GM19397 (cell line): ENCODE data around the gene MED12L.

Experiments
- ATAC-seq: cut with Tn5 transposase; IDR thresholded peaks from one replicate; pipeline ENCODE4 v1.9.1; 2021; ENCODE audit warnings: mild to moderate bottlenecking, moderate library complexity; ENCODE audit not compliant: unreplicated experiment

The MED12L gene

DNA sequence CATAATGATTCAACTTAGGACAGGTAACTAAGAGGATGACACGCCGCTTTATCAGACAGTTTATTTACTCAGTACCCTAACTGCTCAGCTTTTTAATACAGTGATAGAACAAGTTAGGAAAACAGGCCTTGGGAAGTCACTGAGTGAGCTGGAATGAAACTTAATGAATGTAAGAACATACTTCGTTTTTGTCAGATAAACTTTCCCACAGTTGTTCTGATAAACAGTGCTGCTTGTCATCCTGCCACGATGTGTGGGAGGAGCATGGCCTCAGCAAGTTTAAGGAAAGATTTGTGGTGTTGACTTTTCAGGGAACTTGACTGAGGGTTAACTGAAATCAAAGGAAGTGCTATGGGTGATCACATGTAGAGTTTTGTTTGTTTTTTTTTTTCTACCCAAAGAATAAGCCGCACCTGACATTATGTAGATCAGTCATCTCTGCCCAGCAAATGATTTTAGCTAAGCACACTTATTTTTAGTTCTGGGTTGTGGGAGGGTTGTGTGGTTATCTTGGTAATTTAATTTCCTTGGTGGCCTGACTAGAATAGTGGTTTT, 198.5 kb downstream of the MED12L start:
- ATAC-seq, result no peak

DNA sequence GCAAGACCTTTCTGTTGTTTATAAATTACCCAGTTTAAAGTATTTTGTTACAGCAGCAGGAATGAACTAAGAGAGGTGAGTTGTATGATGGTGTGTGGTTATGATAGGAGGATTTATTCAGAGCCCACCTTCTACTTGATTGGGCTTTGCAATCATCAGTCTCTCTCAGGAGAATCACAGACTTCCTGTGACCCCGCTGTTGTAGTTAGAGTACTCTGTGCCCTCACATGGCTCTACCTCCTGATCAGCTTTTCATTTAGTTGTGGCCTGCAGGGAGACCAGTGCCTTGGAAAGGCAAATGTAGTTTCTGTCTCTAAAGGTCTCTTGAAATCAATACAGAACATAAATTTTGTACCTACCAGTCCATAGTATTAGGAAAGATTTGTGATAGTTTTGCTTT, 200.5 kb downstream of the MED12L start:
- ATAC-seq, result no peak

DNA sequence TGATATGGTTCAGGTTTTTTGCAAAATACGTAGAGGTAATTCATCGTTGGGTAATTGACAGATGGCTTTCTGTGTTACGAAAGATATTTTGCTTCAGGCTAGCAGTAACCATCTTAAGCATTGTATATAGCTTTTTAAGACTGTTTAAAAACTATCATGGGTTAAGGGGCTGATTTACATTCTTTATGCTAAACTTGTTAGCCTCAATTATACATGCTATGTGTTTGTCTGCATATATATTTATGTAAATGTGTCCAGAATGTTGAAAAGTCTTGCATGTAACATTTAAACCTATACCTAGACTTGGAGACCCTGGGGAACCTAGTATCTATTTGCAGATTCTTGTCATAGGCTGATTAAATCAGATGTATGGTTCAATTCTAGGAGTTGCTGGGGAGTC, 204.0 kb downstream of the MED12L start:
- ATAC-seq, result no peak

DNA sequence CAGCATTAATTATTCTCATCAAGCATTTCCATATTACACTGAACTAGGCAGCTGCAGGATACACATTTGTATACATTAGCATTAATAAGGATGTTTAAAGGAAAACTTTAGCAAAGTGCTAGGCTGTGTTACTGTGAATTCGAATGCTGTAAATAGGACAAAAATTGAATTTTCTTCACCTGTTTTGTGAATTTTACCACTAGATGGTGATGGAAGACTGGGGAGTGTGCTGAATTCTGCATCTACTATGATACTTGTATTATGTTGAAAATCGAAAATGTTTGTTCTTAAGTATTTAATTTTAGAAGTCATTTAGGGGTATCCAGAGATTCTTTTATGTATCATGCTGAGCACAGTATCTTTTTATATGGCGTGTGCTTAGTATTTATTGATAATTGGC, 205.2 kb downstream of the MED12L start:
- ATAC-seq, result no peak

- ATAC-seq, result no peak
Measured at GRCh38 chr3:151293127-151293526, 207.7 kb downstream of the MED12L start.

DNA sequence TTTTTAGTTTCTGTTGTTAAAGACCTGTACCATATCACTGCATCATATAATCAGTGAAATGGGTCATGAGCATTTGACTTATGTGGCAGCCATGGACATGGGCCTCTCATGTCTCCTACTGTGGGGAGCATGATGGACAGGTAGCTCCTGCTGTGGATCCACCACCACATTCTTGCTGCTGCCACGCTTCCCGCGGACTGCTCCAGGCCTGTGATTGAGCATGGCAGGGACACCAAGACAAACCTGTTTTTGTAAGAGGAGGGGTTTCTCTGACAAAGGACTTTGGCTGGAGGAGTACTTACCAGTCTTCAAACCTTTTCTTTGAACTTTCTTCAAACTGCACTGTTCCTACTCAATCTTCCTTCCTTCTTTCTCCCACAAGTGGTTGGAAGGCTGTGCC, 210.8 kb downstream of the MED12L start:
- ATAC-seq, result no peak

GRCh38 chr3:151297429-151297828, 212.0 kb downstream of the MED12L start:
- no peak for ATAC-seq

- no peak for ATAC-seq
Measured at GRCh38 chr3:151299006-151299405, 213.5 kb downstream of the MED12L start.

- no peak for ATAC-seq
Measured at GRCh38 chr3:151300539-151300938, 215.1 kb downstream of the MED12L start.

- ATAC-seq, result no peak
Measured at GRCh38 chr3:151301787-151302186, 216.3 kb downstream of the MED12L start.

- ATAC-seq, result no peak
Measured at GRCh38 chr3:151303751-151304150, 218.3 kb downstream of the MED12L start.

DNA sequence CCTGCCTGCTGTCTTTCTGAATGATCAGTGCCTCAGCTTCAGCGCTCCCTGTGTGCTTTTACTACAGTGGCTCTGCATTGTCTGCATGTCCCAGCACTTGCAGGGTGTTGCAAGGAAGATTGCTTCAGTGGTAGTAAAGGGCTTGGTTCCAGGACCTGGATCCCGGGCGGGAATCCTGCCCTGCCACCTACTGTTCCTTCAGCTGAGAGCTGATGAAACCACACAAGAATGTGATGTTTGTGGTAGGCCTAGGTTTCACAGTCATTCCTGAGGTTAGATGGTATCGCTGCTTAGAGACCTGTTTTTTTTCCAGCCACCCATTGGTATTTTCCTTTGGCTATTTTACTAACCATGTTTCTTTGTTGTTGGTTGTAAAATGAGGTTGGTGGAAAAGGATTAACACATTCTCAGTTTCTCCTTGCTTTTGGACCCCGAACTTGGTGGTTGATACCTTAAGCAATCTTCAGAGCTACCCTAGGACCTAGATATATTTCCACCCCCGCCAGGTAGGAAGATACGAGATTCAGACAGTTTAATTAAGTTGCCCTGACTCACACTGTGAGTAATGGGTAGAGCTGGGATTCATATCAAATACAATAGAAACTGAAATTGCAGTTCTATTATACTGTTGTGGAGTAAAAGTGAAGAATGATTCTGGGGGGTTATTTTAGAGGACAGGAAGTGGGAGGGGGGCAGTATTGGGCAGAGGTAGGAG, 219.8 kb downstream of the MED12L start:
- no peak for ATAC-seq

- no peak for ATAC-seq
Measured at GRCh38 chr3:151305775-151306151, 220.3 kb downstream of the MED12L start.

DNA sequence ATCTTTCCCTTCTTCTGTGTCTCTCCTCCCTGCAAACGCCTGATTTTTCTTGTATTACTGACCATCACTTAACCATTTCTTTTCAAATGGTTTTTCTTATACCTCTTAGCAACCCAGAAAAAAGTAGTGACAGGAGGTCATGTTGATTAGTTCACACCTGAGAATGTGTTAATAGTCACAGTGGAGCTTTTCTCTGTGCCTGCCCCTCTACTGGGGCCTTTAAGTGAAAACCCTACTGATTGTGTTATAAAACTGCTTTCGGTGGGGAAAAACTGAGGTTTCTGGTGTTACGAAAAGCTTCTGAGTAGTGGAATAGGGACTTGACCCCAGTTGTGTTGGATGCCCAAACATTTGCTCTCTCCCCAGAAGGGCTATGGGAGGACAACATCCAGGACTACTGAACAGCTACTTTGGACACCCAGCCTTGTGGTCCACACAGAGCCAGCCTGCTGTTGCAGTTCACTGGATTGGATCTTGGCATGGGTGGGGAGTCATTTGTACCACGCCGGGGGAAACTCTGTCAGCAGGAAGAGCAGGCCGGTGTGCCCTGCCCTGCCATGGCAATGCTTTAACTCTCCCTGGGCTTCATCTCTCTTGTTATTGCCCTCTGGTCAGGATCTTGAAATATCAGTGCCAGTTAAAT, 220.8 kb downstream of the MED12L start:
- no peak for ATAC-seq

GRCh38 chr3:151307131-151307530, 221.7 kb downstream of the MED12L start:
- ATAC-seq, result no peak

- no peak for ATAC-seq
Measured at GRCh38 chr3:151307583-151308488, 222.4 kb downstream of the MED12L start.

DNA sequence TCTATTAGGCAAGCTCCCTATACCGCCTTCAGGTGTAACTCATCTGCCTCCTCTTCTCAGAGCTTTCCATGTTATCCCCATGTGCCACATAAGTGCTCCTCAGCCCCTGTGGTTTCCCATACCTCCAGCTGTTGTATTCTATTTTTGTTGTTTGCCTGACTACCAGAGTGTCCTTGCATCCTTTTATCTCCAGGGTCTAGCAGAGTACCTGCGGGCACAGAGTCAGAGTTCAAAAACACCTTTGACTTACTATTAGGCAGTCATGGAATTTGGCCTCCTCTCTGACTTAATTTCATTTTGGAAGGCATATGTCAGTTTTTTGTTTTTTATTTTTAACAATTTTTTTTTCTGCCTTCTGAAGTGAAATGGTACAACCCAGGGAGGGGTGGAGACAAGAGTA, 224.1 kb downstream of the MED12L start:
- no peak for ATAC-seq

GRCh38 chr3:151312972-151313371, 227.5 kb downstream of the MED12L start:
- no peak for ATAC-seq

DNA sequence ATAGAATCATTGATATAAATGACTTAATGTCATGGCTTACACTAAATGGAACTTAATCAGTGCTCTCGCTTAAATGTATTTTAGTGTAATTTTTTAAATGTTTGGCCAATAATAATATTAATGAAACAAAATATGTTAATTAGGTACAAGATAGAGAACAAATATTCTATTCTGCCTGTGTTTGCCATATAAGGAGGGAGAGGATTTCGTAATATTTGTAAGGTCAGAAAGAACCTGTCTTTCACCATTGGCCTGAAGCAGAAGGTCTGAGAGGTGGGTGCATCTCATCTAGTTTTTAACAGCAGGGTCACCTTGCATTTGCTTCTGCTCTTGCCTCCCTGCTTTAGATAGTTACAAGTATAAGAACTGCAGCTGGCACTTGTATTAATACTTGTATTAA, 228.7 kb downstream of the MED12L start:
- no peak for ATAC-seq

GRCh38 chr3:151314593-151314992, 229.1 kb downstream of the MED12L start:
- ATAC-seq, result no peak

GRCh38 chr3:151315136-151315535, 229.7 kb downstream of the MED12L start:
- no peak for ATAC-seq
